Heart left ventricle (tissue), 16 donors: ENCODE results near the gene PPM1M. TPM values are rescaled to one million over a fixed set of nuclear protein-coding genes. Genes with fewer than 3 reads are reported as not detected.

Experiments used
- ATAC-seq, 4 donors: fragments of 200-7000 bp; cut with Tn5 transposase; one replicate each; pipeline ENCODE4 v1.9.1; 2020 to 2022; ENCODE audit warnings: moderate library complexity in 4 of 4, mild to moderate bottlenecking in 3 of 4, moderate number of reproducible peaks in 1 of 4
- DNase-seq, 5 donors: peaks; one replicate each; pipeline ENCODE4 v3.0.0-alpha.2; 2020
- H3K27ac ChIP-seq, 12 donors: fragments of 200-600 bp; sonication (generic) in 4 of 12; one replicate each; pipeline versions ENCODE4 v1.5.0 to v1.8.0; 2016 to 2022; ENCODE audit warnings: mild to moderate bottlenecking in 2 of 12
- H3K27me3 ChIP-seq, 9 donors: fragments of 200-600 bp; sonication (generic) in 2 of 9; one replicate each; pipeline versions ENCODE4 v1.5.1 to v1.8.0; 2016 to 2022; ENCODE audit warnings: mild to moderate bottlenecking in 3 of 9
- H3K36me3 ChIP-seq, 9 donors: fragments of 200-600 bp; sonication (generic) in 2 of 9; one replicate each; pipeline versions ENCODE4 v1.5.0 to v1.8.0; 2018 to 2022; ENCODE audit warnings: mild to moderate bottlenecking in 2 of 9
- H3K4me1 ChIP-seq, 12 donors: fragments of 200-600 bp; sonication (generic) in 4 of 12; one replicate each; pipeline versions ENCODE4 v1.5.0 to v1.8.0; 2016 to 2022; ENCODE audit warnings: mild to moderate bottlenecking in 3 of 12
- H3K4me3 ChIP-seq, 12 donors: fragments of 200-600 bp; sonication (generic) in 4 of 12; one replicate each; pipeline versions ENCODE4 v1.5.0 to v1.8.0; 2017 to 2022; ENCODE audit warnings: mild to moderate bottlenecking in 9 of 12, moderate library complexity in 4 of 12
- H3K9me3 ChIP-seq, 12 donors: fragments of 200-600 bp; sonication (generic) in 4 of 12; one replicate each; pipeline versions ENCODE4 v1.5.0 to v1.8.0; 2016 to 2022; ENCODE audit warnings: mild to moderate bottlenecking in 1 of 12
- CTCF ChIP-seq, 12 donors: fragments of 200-600 bp; sonication (generic) in 4 of 12; IDR thresholded peaks; one replicate each; pipeline versions ENCODE4 v1.5.0 to v1.8.0; 2018 to 2022; ENCODE audit warnings: antibody characterized with exemption in 12 of 12, mild to moderate bottlenecking in 5 of 12
- POLR2A ChIP-seq, 2 donors: fragments of 450-650 bp; IDR thresholded peaks; one replicate each; pipeline ENCODE4 v1.6.1; 2017; ENCODE audit warnings: antibody characterized with exemption in 2 of 2, mild to moderate bottlenecking in 2 of 2, moderate library complexity in 2 of 2
- WGBS, 4 donors: extraction: QIAGEN DNeasy Blood & Tissue Kit in 2 of 4; methylation state at CpG; one replicate each; pipeline versions ENCODE4 v1.1.5 to v1.1.7; 2013 to 2018; 5-methylcytosine and 5-hydroxymethylcytosine counted together
- intact Hi-C, 10 donors: fragments of 100-400 bp; cut with DNase I; formaldehyde crosslinking; loops; one replicate each; pipeline versions ENCODE4 v1.11.1 to v1.14.2; 2022
- polyA plus RNA-seq, 2 donors: library from polyadenylated mRNA; stranded (reverse); fragments of 200-250 nt; gene quantifications; one replicate each; pipeline ENCODE4 v1.2.3, GENCODE V29; 2013
- total RNA-seq, 9 donors: library from RNA; depleted of rRNA in 2 of 9; stranded (reverse); fragments of >200 nt in 2 of 9; fragmentation: NEBNext Ultra II Directional in 3 of 9; extraction: Animal tissue kit (Norgen Biotek cat#: 25700) in 3 of 9; gene quantifications; one replicate each; pipeline versions ENCODE4 v1.1.0 to v1.2.4, GENCODE V29; 2016 to 2023
- donor health status: ischemic (EF 13 %, LVEDD 7.1; RV severe dilation, severe dysfunction).
- donor health status: healthy with polysubstance abuse.
- donor health status: DM: no; HTN: yes; CAD: no.
- donor health status: DM: no; HTN: no; CAD: no.
- donor health status: ischemic (EF 25% LVEDD 6.9; RV normal size, moderate dysfunction).
- donor health status: ischemic (EF 25% LVEDD 5.7; RV mildly dilated, moderate dysfunction).
- donor health status: healthy.
- donor health status: DM: yes; HTN: yes; CAD: no.
- donor health status: ischemic (EF 35%, LVEDD 5.7; RV mildly dilated, moderate dysfunction).
- donor health status: nonischemic (EF 11% LVEDD 7.7; RV severe dilation, severe dysfunction).
- donor health status: DM: yes; HTN: yes; CAD: no.
- donor health status: PGD.
- donor health status: ischemic (EF 29% LVEDD 5.4; RV normal size, mild dysfunction).
- donor health status: nonischemic (EF 23%, LVEDD 6.1; RV moderate dilation, normal function).

The PPM1M gene
- total and polyA plus RNA-seq, 11 donors, result 5.6 to 30.2 (median 7.3) TPM

DNA sequence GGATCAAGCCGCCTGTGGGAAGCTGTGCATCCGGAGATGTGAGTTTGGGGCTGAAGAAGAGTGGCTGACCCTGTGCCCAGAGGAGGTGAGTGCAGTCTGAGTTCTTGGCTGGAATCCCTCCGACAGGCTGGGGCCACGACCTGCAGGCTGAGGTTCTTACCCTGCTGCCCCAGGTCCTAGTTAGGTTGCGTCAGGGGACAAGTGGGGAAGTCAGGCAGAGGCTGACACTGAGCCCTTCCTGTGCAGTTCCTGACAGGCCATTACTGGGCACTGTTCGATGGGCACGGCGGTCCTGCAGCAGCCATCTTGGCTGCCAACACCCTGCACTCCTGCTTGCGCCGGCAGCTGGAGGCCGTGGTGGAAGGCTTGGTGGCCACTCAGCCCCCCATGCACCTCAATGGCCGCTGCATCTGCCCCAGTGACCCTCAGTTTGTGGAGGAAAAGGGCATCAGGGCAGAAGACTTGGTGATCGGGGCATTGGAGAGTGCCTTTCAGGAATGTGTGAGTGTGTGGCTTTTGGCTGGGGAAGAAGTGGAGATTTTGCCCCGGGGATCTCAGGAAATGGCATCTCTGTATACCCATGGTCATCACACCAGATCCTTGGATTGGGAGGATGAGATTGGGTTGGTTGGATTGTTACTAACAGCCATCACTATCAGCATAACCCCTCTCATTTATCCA, 1.3 kb downstream of the PPM1M start:
- peak in 3 of 5 donors; percentile 30 to 62 (median 42) for DNase-seq
- peak overlapping the region in 9 of 12 donors; percentile 56 to 77 (median 70) for H3K4me3 ChIP-seq
- intact Hi-C loops, result no loop called here
- peaks cover 0 to 69% (median 9%) of the 10 kb centered on the region in 12 donors for H3K4me1 ChIP-seq
- TF ChIP-seq CTCF (IDR thresholded peaks at IDR 0.05) (no peak), POLR2A (IDR thresholded peaks at IDR 0.05) (no peak)
- H3K27ac ChIP-seq, result peak overlapping the region in 10 of 12 donors; percentile 70 to 98 (median 84)
- no peaks in the 10 kb centered on the region for H3K27me3 ChIP-seq
- H3K36me3 ChIP-seq, result peaks cover 0 to 43% (median 31%) of the 10 kb centered on the region in 9 donors
- ATAC-seq, result peak in 2 of 4 donors; percentile 11 to 13
- WGBS, 4 donors, result 76 to 97% (median 89%) methylated on average over 8 to 14 of the region's 14 CpGs
- no peaks in the 10 kb centered on the region for H3K9me3 ChIP-seq

GRCh38 chr3:52247409-52248164, 2.0 kb downstream of the PPM1M start:
- no peak for ATAC-seq
- 91 to 96% (median 95%) methylated on average over 7 of the region's 7 CpGs for WGBS, 4 donors
- Histone ChIP-seq H3K4me1 (peaks cover 0 to 74% (median 9%) of the 10 kb centered on the region in 12 donors), H3K27ac (peak overlapping the region in 4 of 12 donors; percentile 85 to 98 (median 88)), H3K4me3 (peak overlapping the region in 1 of 12 donors; percentile 76), H3K36me3 (peaks cover 0 to 49% (median 37%) of the 10 kb centered on the region in 9 donors), H3K9me3 (no peaks in the 10 kb centered on the region), H3K27me3 (no peaks in the 10 kb centered on the region)
- TF ChIP-seq POLR2A (IDR thresholded peaks at IDR 0.05) (no peak), CTCF (IDR thresholded peaks at IDR 0.05) (no peak)
- no peak for DNase-seq
- intact Hi-C loops, result no loop called here

DNA sequence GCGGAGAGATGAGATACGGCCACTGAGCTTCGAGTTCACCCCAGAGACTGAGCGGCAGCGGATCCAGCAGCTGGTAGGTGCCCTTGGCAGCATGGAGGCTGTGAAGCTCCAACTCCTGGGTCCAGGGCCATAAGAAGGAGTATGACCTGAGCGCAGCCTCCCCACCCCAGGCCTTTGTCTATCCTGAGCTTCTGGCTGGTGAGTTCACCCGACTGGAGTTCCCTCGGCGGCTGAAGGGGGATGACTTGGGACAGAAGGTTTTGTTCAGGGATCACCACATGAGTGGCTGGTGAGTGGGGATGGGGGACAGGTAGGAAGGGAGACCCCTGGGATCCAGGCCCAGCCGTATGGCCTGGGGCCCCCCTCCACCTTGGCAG, 2.6 kb downstream of the PPM1M start:
- WGBS, 4 donors, result 86 to 96% (median 89%) methylated on average over 9 to 10 of the region's 10 CpGs
- no peak for TF ChIP-seq POLR2A (IDR thresholded peaks at IDR 0.05)
- no peak for TF ChIP-seq CTCF (IDR thresholded peaks at IDR 0.05)
- Histone ChIP-seq H3K4me1 (peaks cover 0 to 78% (median 9%) of the 10 kb centered on the region in 12 donors), H3K27me3 (no peaks in the 10 kb centered on the region), H3K36me3 (peaks cover 0 to 55% (median 40%) of the 10 kb centered on the region in 9 donors), H3K9me3 (no peaks in the 10 kb centered on the region), H3K27ac (peak overlapping the region in 1 of 12 donors; percentile 1), H3K4me3 (no peak overlapping the region)
- DNase-seq, result no peak
- ATAC-seq, result no peak
- intact Hi-C loops, result no loop called here
